Thyroid gland (tissue), 4 donors: Measurements from ENCODE around the gene GFOD1.

Source experiments
- CTCF ChIP-seq, 6 experiments: fragments of 200-600 bp in 3 of 6; fragments of 450-650 bp in 3 of 6; sonication (generic) in 3 of 6; IDR thresholded peaks; one replicate each; pipeline ENCODE4 v1.5.1; 2016 to 2019; ENCODE audit warnings: antibody characterized with exemption in 6 of 6, mild to moderate bottlenecking in 2 of 6, inconsistent platforms in 1 of 6, moderate library complexity in 1 of 6
- POLR2A ChIP-seq, 2 donors: fragments of 450-650 bp; IDR thresholded peaks; one replicate each; pipeline ENCODE4 v1.6.1; 2017; ENCODE audit warnings: antibody characterized with exemption in 2 of 2, mild to moderate bottlenecking in 2 of 2, moderate library complexity in 1 of 2

GRCh38 chr6:13528232-13528631 is 40.8 kb upstream of the GFOD1 start:
- TF ChIP-seq CTCF (IDR thresholded peaks at IDR 0.05): no peak
- TF ChIP-seq POLR2A (IDR thresholded peaks at IDR 0.05): no peak
